Measurements from ENCODE around the gene PPP2R5C. TPM values are rescaled to one million over a fixed set of nuclear protein-coding genes. Genes with fewer than 3 reads are reported as not detected.

PPP2R5C gene
- total RNA-seq, 1 donor from 2014 or later = 198 TPM

DNA sequence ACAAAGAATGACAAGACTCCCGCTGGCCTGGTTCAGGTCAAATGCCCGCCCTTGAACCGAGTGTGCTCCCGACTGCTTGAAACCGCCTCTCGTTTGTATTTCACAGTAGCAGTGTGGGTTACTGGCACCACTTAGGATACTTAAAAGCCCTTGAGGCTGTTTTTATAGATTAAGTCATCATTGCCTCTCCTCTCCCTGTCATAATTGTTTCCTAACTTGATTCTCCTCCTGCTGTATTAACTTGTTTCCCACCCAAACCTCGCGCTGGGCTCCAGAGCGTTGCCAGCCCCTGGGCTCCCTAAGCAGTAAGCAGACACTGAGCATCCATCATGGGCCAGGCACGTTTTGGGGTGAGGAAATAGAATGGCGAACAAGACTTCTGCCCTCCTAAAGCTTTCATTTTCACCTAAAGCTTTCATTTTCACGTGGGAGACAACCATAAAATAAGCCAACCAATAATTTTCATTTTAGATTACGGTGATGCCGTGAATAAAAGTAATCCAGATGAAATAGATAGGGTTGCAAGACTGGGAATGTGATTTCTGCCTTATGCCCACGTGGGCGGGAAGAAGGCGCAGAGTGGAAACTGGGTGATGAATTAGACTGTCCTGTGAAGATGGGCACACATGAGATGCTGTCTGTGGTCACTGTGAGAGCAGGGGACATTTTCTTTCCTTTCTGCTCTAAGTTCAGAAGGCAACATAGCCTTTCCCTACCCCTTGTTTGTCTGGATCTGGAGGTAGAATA lies 97.5 kb downstream of the PPP2R5C start:
- no peaks in the 10 kb centered on the region for H3K27me3 ChIP-seq (ENCODE audit: low read depth)
- DNase-seq = peak; percentile 40
- H3K36me3 ChIP-seq = peaks cover 11% of the 10 kb centered on the region
- TF ChIP-seq, protein P1, sequence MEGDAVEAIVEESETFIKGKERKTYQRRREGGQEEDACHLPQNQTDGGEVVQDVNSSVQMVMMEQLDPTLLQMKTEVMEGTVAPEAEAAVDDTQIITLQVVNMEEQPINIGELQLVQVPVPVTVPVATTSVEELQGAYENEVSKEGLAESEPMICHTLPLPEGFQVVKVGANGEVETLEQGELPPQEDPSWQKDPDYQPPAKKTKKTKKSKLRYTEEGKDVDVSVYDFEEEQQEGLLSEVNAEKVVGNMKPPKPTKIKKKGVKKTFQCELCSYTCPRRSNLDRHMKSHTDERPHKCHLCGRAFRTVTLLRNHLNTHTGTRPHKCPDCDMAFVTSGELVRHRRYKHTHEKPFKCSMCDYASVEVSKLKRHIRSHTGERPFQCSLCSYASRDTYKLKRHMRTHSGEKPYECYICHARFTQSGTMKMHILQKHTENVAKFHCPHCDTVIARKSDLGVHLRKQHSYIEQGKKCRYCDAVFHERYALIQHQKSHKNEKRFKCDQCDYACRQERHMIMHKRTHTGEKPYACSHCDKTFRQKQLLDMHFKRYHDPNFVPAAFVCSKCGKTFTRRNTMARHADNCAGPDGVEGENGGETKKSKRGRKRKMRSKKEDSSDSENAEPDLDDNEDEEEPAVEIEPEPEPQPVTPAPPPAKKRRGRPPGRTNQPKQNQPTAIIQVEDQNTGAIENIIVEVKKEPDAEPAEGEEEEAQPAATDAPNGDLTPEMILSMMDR (IDR thresholded peaks at IDR 0.05; ENCODE audit: borderline replicate concordance) = no peak
- no peak overlapping the region for H3K4me3 ChIP-seq
- intact Hi-C loops (cut with micrococcal nuclease) = no loop called here
- H3K9me3 ChIP-seq (replicated peaks) = no peaks in the 10 kb centered on the region
- H3K4me1 ChIP-seq = peaks cover 84% of the 10 kb centered on the region
- H3K27ac ChIP-seq (replicated peaks) = peak overlapping the region; percentile 85

DNA sequence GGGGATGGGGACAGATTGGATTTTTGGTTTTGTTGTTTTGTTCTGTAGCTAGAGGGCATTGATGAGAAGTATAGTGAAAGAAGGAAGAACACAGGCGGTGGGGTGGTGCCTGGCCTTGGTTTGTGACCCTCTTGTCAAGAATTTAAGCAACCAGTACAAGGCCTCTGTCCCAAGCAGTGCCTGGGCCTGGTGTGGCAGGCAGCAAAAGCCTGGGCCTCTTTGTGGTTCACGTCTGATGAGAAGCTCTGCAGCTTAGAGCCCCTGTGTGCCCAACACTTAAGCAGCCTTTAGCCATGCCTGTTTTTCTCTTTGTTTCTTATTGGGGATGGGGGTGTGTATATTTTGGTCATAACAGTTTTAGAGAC lies 98.0 kb downstream of the PPP2R5C start:
- DNase-seq = no peak
- H3K27me3 ChIP-seq (ENCODE audit: low read depth) = no peaks in the 10 kb centered on the region
- H3K4me3 ChIP-seq = no peak overlapping the region
- intact Hi-C loops (cut with micrococcal nuclease) = no loop called here
- peak overlapping the region; percentile 85 for H3K27ac ChIP-seq (replicated peaks)
- H3K36me3 ChIP-seq = peaks cover 11% of the 10 kb centered on the region
- peaks cover 80% of the 10 kb centered on the region for H3K4me1 ChIP-seq
- TF ChIP-seq, protein P1 (IDR thresholded peaks at IDR 0.05; ENCODE audit: borderline replicate concordance) = no peak
- H3K9me3 ChIP-seq (replicated peaks) = no peaks in the 10 kb centered on the region

DNA sequence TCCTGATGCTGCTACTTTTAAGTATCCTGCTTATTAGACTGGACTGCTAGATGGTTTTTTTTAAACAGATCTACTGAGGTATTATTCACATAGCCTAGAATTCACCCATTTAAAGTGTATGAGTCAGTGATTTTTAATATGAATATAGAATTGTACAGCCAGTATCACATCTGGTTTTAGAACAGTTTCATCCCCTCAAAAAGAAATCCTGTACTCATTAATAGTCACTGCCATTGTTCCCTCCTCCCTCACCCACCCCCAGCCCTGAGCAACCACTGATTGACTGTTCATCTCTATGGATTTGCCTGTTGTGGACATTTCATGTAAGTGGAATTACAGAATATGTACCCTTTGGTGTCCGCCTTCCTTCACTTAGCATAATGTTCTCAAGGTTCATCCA lies 98.4 kb downstream of the PPP2R5C start:
- TF ChIP-seq, protein P1 (IDR thresholded peaks at IDR 0.05; ENCODE audit: borderline replicate concordance) = no peak
- no peak overlapping the region for H3K4me3 ChIP-seq
- no peaks in the 10 kb centered on the region for H3K9me3 ChIP-seq (replicated peaks)
- H3K4me1 ChIP-seq = peaks cover 80% of the 10 kb centered on the region
- peak overlapping the region; percentile 85 for H3K27ac ChIP-seq (replicated peaks)
- H3K36me3 ChIP-seq = peaks cover 11% of the 10 kb centered on the region
- no peaks in the 10 kb centered on the region for H3K27me3 ChIP-seq (ENCODE audit: low read depth)
- no peak for DNase-seq
- intact Hi-C loops (cut with micrococcal nuclease) = no loop called here

DNA sequence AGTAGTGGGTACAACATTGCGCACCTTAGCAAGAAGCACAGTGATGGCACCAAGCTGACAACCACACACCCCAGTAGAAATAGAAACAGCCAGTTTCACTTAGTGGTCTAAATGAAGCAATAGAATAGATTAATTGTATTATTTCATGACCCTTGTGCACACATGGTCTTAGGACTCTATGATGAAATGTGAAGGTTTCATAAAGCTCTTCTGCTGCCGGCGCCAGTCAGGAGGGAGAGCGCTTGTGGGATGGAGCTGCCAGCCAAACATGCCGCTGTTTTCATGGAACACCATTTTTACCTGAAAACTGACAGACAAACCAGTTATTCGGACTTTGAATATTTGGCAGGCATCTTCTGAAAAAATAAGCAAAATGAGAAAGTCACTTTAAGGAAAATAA lies 100.0 kb downstream of the PPP2R5C start:
- Histone ChIP-seq H3K36me3 (peaks cover 11% of the 10 kb centered on the region), H3K4me1 (peaks cover 76% of the 10 kb centered on the region), H3K9me3 (replicated peaks) (no peaks in the 10 kb centered on the region), H3K27me3 (ENCODE audit: low read depth) (no peaks in the 10 kb centered on the region), H3K4me3 (no peak overlapping the region), H3K27ac (replicated peaks) (peak overlapping the region; percentile 85)
- TF ChIP-seq, protein P1 (IDR thresholded peaks at IDR 0.05; ENCODE audit: borderline replicate concordance) = no peak
- no peak for DNase-seq
- intact Hi-C loops (cut with micrococcal nuclease) = no loop called here

DNA sequence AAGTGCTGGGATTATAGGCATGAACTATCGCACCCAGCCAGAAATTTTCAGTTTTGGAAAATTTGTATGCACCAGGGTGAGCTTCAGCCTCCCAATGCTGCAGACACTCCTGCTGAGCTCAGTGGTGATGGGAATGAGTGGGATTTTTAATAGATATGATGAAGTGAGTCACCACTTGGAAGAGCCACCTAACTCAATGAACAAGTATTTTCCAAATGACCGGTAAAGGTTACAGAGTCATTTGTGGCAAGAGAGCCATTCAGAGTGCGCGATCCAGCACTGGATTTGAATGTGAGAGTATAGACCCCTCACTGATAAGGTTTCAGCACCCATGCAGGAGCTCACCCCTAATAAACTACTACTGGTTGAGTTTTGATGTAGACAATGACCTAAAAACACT lies 100.7 kb downstream of the PPP2R5C start:
- no peak for DNase-seq
- no peaks in the 10 kb centered on the region for H3K27me3 ChIP-seq (ENCODE audit: low read depth)
- H3K36me3 ChIP-seq = peaks cover 8% of the 10 kb centered on the region
- H3K4me1 ChIP-seq = peaks cover 70% of the 10 kb centered on the region
- no peaks in the 10 kb centered on the region for H3K9me3 ChIP-seq (replicated peaks)
- H3K27ac ChIP-seq (replicated peaks) = peak overlapping the region; percentile 85
- H3K4me3 ChIP-seq = no peak overlapping the region
- intact Hi-C loops (cut with micrococcal nuclease) = no loop called here
- TF ChIP-seq, protein P1 (IDR thresholded peaks at IDR 0.05; ENCODE audit: borderline replicate concordance) = no peak

Data from left ventricle myocardium inferior (tissue), 1 donor.